NCI-H187 (cell line): ENCODE measurements around the gene UBR3.
"Not testable (repeated sequence)": the region's sequence is repeated elsewhere in the genome, so short reads cannot be mapped to it uniquely, and the experiment has no call there.

ENCODE experiments used
- DNase-seq, 2 experiments: peaks; one replicate each; lab custom pipeline; 2025; lab: John Stamatoyannopoulos, UW

Gene UBR3

GRCh38 chr2:170113168-170113894 is 286.1 kb downstream of the UBR3 start:
- no peak for DNase-seq

GRCh38 chr2:170115501-170116229 is 288.4 kb downstream of the UBR3 start:
- no peak for DNase-seq

- DNase-seq, result no peak
These were observed 291.4 kb downstream of the UBR3 start for GRCh38 chr2:170118641-170119040.

- DNase-seq, result not testable (repeated sequence)
These were observed 292.1 kb downstream of the UBR3 start for GRCh38 chr2:170119326-170119725.

- DNase-seq, result no peak
These were observed 294.4 kb downstream of the UBR3 start for GRCh38 chr2:170121689-170122088.

- DNase-seq, result no peak
These were observed 295.8 kb downstream of the UBR3 start for GRCh38 chr2:170122883-170123547.

- no peak for DNase-seq
These were observed 296.3 kb downstream of the UBR3 start for GRCh38 chr2:170123593-170123992.

- DNase-seq, result not testable (repeated sequence)
These were observed 299.0 kb downstream of the UBR3 start for GRCh38 chr2:170126138-170126728.
